ENCODE results near the gene RSL1D1.

DNA sequence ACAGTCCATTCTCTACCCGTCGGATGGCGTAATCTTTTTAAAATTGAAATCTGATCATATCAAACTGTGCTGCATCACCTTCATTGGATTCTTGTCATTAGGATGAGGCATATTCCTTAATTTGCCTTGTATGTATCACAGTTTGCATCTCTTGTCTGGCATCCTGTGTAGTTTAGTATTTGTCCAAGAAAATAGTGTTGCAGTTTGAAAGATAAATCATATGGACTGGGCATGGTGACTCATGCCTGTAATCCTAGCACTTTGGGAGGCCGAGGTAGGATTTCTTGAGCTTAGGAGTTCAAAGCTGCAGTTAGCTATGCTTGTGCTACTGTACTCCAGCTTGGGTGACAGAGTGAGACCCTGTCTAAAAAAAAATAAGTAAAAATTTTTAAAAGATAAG lies 5.8 kb upstream of the RSL1D1 start:
- TF ChIP-seq, protein P1, sequence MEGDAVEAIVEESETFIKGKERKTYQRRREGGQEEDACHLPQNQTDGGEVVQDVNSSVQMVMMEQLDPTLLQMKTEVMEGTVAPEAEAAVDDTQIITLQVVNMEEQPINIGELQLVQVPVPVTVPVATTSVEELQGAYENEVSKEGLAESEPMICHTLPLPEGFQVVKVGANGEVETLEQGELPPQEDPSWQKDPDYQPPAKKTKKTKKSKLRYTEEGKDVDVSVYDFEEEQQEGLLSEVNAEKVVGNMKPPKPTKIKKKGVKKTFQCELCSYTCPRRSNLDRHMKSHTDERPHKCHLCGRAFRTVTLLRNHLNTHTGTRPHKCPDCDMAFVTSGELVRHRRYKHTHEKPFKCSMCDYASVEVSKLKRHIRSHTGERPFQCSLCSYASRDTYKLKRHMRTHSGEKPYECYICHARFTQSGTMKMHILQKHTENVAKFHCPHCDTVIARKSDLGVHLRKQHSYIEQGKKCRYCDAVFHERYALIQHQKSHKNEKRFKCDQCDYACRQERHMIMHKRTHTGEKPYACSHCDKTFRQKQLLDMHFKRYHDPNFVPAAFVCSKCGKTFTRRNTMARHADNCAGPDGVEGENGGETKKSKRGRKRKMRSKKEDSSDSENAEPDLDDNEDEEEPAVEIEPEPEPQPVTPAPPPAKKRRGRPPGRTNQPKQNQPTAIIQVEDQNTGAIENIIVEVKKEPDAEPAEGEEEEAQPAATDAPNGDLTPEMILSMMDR (conservative IDR thresholded peaks at IDR 0.05; ENCODE audit: low read length), result no peak
- TF ChIP-seq EZH2phosphoT487 (IDR thresholded peaks at IDR 0.05; ENCODE audit: borderline replicate concordance), result no peak

All from Loucy (cell line).